Limb (tissue), 2 donors: ENCODE results near the gene ENTR1.

ENCODE experiments used
- DNase-seq, 2 donors: peaks; one replicate each; pipeline ENCODE4 v3.0.0-alpha.2; 2016; ENCODE audit errors: extremely low spot score in 2 of 2

The ENTR1 gene

GRCh38 chr9:136397643-136398042 is 12.8 kb downstream of the ENTR1 start:
- no peak for DNase-seq

DNA sequence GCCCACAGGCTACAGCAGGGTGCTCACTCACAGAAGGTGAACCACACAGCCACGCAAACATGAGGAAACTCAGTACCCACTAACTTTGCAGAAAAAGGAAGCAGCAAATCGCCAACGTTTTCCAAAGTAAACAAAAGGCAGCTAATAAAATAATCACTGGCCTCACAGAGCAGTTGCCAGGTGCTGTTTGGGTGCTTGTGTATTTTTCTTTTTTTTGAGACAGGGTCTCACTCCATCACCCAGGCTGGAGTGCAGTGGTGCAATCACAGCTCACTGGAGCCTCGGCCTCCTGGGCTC is 14.2 kb downstream of the ENTR1 start:
- DNase-seq = no peak

DNA sequence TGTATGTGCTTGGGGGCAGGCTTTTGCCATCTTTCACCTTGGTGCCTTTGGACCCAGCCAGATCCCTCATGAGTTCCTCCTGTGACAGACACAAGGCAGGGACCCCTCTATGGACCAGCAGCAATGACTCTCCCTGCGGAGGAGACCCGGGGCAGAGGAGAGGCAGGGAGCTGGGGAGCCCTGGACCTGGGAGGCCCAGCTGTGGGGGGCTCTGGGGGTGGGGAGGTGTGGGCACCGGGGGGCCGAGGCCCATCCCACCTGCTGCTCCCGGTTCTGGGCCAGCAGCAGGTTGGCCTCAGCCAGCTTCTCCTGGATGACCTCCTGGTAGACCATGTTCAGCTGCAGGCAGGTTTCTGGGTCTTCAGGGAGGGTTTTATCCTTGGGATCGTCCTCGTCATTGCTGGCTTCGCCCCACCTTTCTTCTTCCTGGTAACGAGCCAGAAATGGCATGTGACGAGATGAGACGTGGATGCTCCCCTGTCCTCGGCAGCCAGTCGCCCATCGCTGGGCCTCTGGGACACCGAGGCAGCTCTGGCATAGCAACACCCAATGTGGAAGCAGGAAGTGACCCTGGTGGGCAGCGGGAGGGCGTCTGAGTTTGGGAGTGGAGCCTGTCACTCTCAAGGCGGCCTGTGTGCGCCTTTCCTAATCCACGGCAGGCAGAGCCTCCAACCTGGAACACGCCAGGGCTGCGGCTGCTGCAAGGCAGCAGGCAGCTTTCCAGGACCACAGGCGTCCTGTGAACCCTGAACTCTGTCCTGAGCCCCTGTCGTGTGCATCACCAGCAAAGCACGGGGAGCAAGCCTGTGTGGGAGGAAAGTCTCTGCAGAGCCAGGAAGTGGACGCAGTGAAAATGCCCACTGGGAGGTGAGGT is 14.8 kb downstream of the ENTR1 start:
- no peak for DNase-seq

DNA sequence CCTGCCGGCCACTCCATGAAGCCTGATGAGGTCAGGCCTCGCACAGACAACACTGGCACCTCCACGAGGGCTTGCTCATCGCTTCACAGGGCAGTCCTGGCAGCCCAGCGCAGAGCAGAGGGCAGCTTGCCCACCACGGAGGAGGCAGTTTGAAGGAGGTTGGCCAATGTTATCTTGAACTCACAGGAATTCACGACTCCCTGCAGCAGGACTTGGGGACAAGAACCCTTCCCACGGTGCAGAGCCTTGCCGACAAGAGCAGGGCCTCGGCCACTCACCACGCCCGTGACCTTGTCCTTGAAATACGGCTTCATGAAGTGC is 15.4 kb downstream of the ENTR1 start:
- no peak for DNase-seq

- DNase-seq = no peak
These were observed 15.9 kb downstream of the ENTR1 start for GRCh38 chr9:136394312-136395019.

GRCh38 chr9:136393531-136393930 is 16.9 kb downstream of the ENTR1 start:
- DNase-seq = no peak

DNA sequence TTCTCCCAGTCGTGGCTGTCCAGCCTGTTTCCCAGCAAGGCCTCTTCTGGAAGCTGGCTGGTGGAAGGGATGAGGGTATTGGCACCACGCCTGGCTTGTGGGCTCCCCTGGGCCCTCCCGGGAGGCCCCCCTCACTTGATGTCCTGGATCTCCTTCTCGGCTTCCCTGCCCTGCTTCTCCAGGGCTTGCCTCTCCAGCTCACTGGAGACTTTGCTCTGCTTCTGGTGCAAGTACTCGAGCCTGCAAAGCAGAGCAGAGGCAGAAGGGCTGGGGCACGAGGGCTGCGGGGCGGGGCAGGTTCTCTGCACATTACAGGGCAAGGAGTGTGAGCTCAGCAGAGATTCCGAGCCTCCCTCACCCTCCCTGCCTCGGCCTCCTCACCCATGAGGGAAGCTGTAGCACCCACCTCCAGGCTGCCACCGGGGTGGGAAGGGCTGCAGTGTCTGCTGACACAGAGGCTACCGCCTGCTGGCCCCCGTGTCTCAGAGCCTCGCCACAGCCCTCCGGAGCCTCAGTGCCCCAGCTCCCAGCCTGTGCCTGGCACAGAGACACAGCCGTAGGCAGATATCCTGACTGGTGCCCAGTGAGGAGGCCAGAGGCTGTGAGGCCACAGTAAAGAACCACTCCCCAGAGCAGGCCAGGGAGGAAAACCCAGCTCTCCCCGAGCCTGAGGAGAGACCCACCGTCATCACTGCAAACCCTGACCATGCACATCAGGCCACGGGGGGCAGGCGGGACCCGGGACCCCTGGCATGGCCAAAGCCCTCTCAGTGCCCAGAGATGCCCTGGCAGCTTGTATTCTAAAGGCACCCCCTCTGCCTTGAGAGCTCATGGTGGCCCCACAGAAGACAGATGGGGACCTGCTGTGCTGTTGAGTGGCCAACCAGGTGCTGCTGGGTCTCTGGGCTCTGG is 17.6 kb downstream of the ENTR1 start:
- DNase-seq = no peak

- no peak for DNase-seq
These were observed 18.5 kb downstream of the ENTR1 start for GRCh38 chr9:136391737-136392537.

DNA sequence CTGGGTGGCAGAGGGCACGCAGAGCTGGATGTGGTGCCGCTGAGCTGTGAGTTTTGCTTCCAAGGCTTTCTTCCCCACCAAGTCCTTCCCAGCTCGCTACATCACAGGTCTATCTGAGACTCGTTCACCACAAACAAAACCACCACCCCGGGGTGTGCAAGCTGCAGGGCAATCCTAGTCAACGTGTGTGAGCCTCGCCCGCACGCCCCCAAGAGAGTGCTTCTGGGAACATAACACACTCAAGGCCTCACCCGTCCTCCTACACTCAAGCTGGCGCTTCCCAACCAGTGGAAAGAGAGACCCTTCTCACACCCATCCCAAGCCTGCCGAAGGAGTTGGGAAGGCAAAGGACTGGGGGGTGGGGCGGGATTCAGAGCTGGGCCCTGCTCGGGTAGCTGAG is 21.0 kb downstream of the ENTR1 start:
- no peak for DNase-seq

GRCh38 chr9:136387217-136387616 is 23.2 kb downstream of the ENTR1 start:
- DNase-seq = no peak

- DNase-seq = no peak
These were observed 24.4 kb downstream of the ENTR1 start for GRCh38 chr9:136386018-136386417.

- DNase-seq = no peak
These were observed 25.4 kb downstream of the ENTR1 start for GRCh38 chr9:136385015-136385414.

DNA sequence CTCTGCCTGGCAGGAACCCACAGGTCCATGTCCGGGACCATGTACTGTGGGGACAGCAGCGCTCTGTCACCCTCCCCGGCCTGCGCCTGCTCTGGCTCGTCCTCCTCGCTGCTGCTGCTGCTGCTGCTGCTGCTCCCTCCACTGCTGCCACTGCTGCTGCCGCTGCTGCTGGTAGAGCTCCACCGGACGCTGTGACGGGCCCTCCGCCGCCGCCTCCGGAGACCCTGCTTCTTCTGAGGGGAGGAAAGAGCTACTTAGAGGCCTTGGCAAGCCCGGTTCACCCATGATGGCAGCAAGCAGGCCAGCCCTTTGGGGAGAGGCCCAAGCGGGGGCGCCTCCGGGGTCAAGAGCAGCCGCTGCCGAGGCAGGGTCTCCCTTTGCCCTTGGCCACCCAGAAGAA is 27.0 kb downstream of the ENTR1 start:
- DNase-seq = no peak

DNA sequence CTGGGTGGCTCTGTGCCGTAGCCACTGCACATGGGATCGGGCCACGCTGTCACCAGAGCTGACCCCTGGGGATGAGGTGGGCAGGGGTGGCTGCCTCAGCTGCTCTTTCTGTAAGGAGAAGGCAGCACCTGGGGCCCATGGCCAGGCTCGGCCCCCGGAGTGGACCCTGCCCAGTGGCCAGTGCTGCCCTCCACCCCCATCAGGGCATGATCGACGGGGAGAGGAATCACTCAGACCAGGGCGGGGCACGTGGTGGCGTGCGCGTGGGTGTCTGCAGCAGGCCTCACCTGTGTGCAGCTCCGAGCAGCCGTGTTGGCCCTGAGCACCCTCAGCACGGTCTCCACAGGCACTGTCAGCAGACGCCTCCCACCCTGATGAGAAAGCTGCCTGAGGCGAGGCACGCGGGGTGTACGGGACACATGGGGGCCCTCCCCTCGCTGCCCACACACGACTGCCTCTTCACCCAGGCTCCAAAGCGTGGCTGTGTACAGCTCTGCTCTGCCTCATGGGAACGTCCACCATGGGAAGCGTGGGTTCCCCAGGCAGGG is 28.4 kb downstream of the ENTR1 start:
- no peak for DNase-seq

DNA sequence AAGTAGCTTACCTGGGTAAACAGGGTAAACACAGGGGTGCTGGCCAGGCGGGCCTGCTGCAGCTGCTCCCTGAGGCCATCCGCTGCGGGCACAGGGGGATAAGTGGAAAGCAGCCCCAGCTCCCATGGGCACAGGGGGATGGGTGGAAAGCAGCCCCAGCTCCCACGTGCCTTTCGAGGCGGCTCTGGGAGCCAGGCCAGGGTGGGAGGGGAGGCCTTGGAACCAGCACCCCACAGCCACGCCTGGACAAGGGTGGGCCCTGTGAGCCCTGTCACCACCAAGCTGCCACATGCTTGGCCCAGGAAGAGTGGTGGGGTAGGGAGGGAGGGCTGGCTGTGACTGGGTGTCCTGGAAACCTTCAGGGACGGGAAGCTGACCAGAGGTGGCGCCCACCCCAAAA is 29.1 kb downstream of the ENTR1 start:
- no peak for DNase-seq

GRCh38 chr9:136380381-136380780 is 30.0 kb downstream of the ENTR1 start:
- DNase-seq = no peak

DNA sequence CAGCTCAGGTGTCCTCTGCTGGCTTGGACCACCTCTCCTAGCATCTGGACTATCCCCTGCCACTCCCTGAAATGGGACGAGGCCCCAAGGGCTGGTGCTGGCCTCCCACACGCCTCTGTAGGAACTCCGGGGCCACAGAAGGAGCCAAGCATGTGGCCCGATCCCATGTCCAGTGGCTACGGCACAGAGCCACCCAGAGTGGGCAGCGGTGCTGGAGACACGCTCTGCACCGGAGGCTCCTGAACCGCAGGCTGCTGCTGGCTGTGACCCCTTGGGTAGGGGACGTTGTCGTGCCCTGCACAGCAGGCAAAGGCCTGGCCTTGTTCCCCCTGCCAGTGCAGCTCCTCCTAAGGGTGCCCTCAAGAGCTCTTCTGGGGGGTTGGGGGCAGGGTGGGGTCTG is 30.5 kb downstream of the ENTR1 start:
- no peak for DNase-seq

GRCh38 chr9:136379401-136379800 is 31.0 kb downstream of the ENTR1 start:
- no peak for DNase-seq

DNA sequence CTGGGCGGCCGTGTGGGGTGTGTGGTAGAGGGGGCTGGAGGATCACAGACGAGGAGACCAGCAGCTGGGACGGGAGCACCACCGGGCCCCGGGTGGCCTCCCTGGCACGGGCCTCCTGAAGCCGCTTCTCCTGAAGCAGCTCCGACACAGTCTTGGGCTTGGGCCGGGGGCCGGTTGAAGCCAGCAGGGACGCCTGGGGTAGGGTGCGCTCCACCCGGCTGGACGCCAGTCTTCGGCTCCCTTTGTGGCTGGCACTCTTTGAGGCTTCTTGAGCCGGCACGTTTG is 31.5 kb downstream of the ENTR1 start:
- no peak for DNase-seq

DNA sequence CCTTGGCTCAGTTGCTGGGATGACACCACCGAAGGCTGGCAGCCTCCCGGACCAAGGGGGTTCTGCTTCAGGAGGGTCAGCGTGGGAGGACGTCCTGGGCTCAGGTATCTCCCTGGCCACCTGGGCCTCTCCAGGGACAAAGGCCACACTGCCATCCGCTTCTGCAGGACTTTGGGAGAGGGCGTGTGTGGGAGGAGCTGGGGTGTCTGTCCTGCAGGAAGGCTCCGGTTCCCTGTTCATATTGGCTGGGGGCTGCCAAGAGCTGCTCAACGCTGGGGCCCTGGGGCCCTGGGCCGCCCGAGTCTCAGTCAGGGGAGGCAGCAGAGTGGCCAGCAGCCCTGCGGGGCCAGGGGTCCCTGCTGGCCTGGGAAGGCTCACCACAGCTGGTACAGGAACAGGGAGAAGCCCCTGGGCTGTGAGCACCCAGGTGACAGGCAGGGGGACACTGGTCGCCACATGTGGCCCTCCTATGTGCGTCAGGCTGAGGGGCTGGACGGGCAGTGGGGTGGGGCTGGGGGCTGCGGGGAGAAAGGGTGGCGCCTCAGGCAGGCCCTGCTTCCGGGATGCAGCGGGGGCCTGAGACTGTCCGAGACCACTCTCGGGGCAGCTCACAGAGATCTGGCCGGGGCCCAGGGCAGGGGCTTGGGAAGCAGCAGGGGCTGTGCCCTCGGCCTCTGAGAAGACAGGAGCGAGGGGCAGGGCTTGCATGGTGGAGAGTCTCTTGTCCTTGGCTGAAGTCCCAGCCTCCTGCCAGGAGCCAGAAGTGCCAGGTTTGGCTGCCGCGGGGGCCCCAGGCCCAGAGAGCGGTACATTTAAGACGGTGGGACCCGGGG is 32.0 kb downstream of the ENTR1 start:
- DNase-seq = no peak
